Mesothelial cell of epicardium (in vitro differentiated cells): ENCODE results near the gene GSN. TPM values are rescaled to one million over a fixed set of nuclear protein-coding genes. Genes with fewer than 3 reads are reported as not detected.

ENCODE experiments used
- DNase-seq, 2 experiments: peaks; one replicate each; pipeline ENCODE4 v3.0.0; 2021; ENCODE audit warnings: low spot score in 2 of 2; ENCODE audit not compliant: unreplicated experiment in 2 of 2
- H3K27ac Mint-ChIP-seq: 2 replicates; pipeline ENCODE4 v1.8.0; 2021; ENCODE audit warnings: mixed read lengths
- H3K27me3 Mint-ChIP-seq: 2 replicates; pipeline ENCODE4 v1.8.0; 2021; ENCODE audit warnings: low read depth, mixed read lengths
- H3K36me3 Mint-ChIP-seq: 2 replicates; pipeline ENCODE4 v1.8.0; 2021; ENCODE audit warnings: mixed read lengths
- H3K4me1 Mint-ChIP-seq: 2 replicates; pipeline ENCODE4 v1.8.0; 2021; ENCODE audit warnings: mixed read lengths
- H3K4me3 Mint-ChIP-seq: 2 replicates; pipeline ENCODE4 v1.8.0; 2021; ENCODE audit warnings: mild to moderate bottlenecking, moderate library complexity, mixed read lengths
- H3K9me3 Mint-ChIP-seq: 2 replicates; pipeline ENCODE4 v1.8.0; 2021; ENCODE audit warnings: mixed read lengths
- CTCF ChIP-seq: fragments of 200-600 bp; sonication (generic); IDR thresholded peaks from one replicate; pipeline ENCODE4 v1.5.0; 2021; ENCODE audit warnings: antibody characterized with exemption; ENCODE audit not compliant: unreplicated experiment
- total RNA-seq: library from RNA; stranded (reverse); gene quantifications from 3 replicates; pipeline ENCODE4 v1.2.1, GENCODE V29; 2021

The GSN gene
- total RNA-seq, 1 donor from 2014 or later = 114 TPM

- H3K27me3 Mint-ChIP-seq = no peaks in the 10 kb centered on the region
- H3K36me3 Mint-ChIP-seq = peaks cover 47% of the 10 kb centered on the region
- no peaks in the 10 kb centered on the region for H3K4me1 Mint-ChIP-seq
- no peaks in the 10 kb centered on the region for H3K9me3 Mint-ChIP-seq
- no peak for TF ChIP-seq CTCF
- no peak for DNase-seq
- H3K27ac Mint-ChIP-seq = no peak overlapping the region
- H3K4me3 Mint-ChIP-seq = no peak overlapping the region
These were observed 60.5 kb downstream of the GSN start for GRCh38 chr9:121328476-121328875.

- no peak overlapping the region for H3K4me3 Mint-ChIP-seq
- H3K9me3 Mint-ChIP-seq = no peaks in the 10 kb centered on the region
- H3K36me3 Mint-ChIP-seq = peaks cover 48% of the 10 kb centered on the region
- H3K4me1 Mint-ChIP-seq = no peaks in the 10 kb centered on the region
- DNase-seq = no peak
- no peaks in the 10 kb centered on the region for H3K27me3 Mint-ChIP-seq
- H3K27ac Mint-ChIP-seq = no peak overlapping the region
- no peak for TF ChIP-seq CTCF
These were observed 61.1 kb downstream of the GSN start for GRCh38 chr9:121328876-121329681.

GRCh38 chr9:121331549-121331948, 63.6 kb downstream of the GSN start:
- no peak for TF ChIP-seq CTCF
- Mint-ChIP-seq H3K27ac (no peak overlapping the region), H3K9me3 (no peaks in the 10 kb centered on the region), H3K4me1 (peaks cover 11% of the 10 kb centered on the region), H3K27me3 (no peaks in the 10 kb centered on the region), H3K36me3 (peaks cover 43% of the 10 kb centered on the region), H3K4me3 (no peak overlapping the region)
- DNase-seq = no peak

- TF ChIP-seq CTCF = no peak
- Mint-ChIP-seq H3K4me1 (peaks cover 11% of the 10 kb centered on the region), H3K4me3 (no peak overlapping the region), H3K27me3 (no peaks in the 10 kb centered on the region), H3K36me3 (peaks cover 43% of the 10 kb centered on the region), H3K27ac (no peak overlapping the region), H3K9me3 (no peaks in the 10 kb centered on the region)
- DNase-seq = no peak
These were observed 64.2 kb downstream of the GSN start for GRCh38 chr9:121331992-121332685.

GRCh38 chr9:121333950-121334773, 66.2 kb downstream of the GSN start:
- DNase-seq = no peak
- Mint-ChIP-seq H3K9me3 (no peaks in the 10 kb centered on the region), H3K4me1 (peaks cover 11% of the 10 kb centered on the region), H3K4me3 (no peak overlapping the region), H3K27me3 (no peaks in the 10 kb centered on the region), H3K36me3 (peaks cover 42% of the 10 kb centered on the region), H3K27ac (peak overlapping the region; percentile 23)
- TF ChIP-seq CTCF = no peak
